Transverse colon (tissue), 4 donors: Measurements from ENCODE around the gene YWHAQ.
A peak's percentile ranks its signal among the peaks of the same experiment; 100 is the strongest.

Experiments
- CTCF ChIP-seq, 5 experiments: fragments of 200-600 bp in 3 of 5; fragments of 450-650 bp in 2 of 5; sonication (generic) in 3 of 5; IDR thresholded peaks; 1 replicate in 2 of 5; 2 replicates in 3 of 5; pipeline ENCODE4 v1.5.1; 2016 to 2017; ENCODE audit warnings: antibody characterized with exemption in 5 of 5, inconsistent platforms in 3 of 5, mild to moderate bottlenecking in 2 of 5, moderate library complexity in 1 of 5
- POLR2AphosphoS5 ChIP-seq, 3 donors: sonication (generic); formaldehyde crosslinking; IDR thresholded peaks; one replicate each; pipeline ENCODE4 v1.6.1; 2016; ENCODE audit warnings: antibody characterized with exemption in 3 of 3

DNA sequence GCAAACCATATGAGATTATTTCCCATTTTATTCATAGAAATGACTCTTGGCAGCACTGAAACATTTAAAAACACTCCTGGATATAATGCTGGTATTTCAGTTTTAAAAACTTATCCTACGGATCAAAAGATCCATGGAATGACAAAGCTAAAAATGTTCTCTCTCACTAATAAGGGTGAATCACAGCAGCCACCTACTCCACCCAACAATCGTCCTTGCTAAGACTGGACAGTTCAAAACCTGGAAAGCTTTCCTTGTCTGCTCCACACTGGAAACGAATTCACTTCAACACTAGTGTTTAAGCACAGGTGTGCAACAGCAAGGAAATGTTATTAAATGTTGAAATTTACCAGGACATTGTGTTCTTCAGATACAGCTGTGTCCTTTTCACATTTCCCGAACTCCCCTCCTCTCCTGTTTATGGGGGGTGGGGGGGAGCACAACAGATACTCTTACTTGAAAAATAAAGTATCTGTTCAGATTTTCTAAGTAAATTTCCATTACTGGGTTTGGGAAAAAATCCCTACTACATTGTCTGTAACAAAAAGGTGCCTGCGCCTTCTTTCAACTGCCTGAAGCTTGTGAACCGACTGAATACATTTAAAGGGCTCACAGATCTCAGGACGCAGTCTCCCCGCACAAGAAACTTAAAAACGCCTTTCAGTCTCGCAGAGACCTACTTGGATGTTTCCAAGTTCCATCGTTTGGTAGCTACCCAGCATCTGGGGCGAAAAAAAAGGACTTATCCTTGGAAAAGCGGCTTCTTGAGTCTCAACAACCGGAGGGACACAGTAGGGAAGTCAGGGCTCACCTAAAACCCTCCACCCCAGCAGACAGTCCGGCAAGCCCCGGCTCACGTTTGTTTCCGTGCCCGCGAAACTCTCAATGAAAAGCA lies 1.3 kb downstream of the YWHAQ start:
- TF ChIP-seq CTCF (IDR thresholded peaks at IDR 0.05) (no peak), POLR2AphosphoS5 (IDR thresholded peaks at IDR 0.05) (peak in 2 of 3 donors; percentile 15 to 65)
